Ascending aorta (tissue), 2 donors: ENCODE measurements around the gene C1QTNF1. TPM values are rescaled to one million over a fixed set of nuclear protein-coding genes. Genes with fewer than 3 reads are reported as not detected.

Experiments
- DNase-seq, 2 donors: peaks; one replicate each; pipeline ENCODE4 v3.0.0-alpha.2; 2019; ENCODE audit warnings: low spot score in 2 of 2
- H3K27ac ChIP-seq, 2 donors: fragments of 200-600 bp; sonication (generic); one replicate each; pipeline ENCODE4 v1.5.1; 2016 to 2017; ENCODE audit warnings: mild to moderate bottlenecking in 1 of 2
- H3K27me3 ChIP-seq: fragments of 200-600 bp; sonication (generic); one replicate; pipeline ENCODE4 v1.5.1; 2017
- H3K36me3 ChIP-seq, 2 donors: fragments of 200-600 bp; sonication (generic); one replicate each; pipeline ENCODE4 v1.5.1; 2016
- H3K4me1 ChIP-seq, 2 donors: fragments of 200-600 bp; sonication (generic); one replicate each; pipeline ENCODE4 v1.5.1; 2016 to 2017; ENCODE audit warnings: mild to moderate bottlenecking in 1 of 2
- H3K4me3 ChIP-seq, 2 donors: fragments of 200-600 bp; sonication (generic); one replicate each; pipeline ENCODE4 v1.5.1; 2016 to 2017; ENCODE audit warnings: mild to moderate bottlenecking in 1 of 2
- H3K9me3 ChIP-seq, 2 donors: fragments of 200-600 bp; sonication (generic); one replicate each; pipeline ENCODE4 v1.5.1; 2016
- intact Hi-C: fragments of 100-400 bp; cut with DNase I; formaldehyde crosslinking; loops from one replicate; pipeline ENCODE4 v1.15.1; 2023
- total RNA-seq: library from RNA; depleted of rRNA; stranded (reverse); fragments of >200 nt; gene quantifications from one replicate; pipeline ENCODE4 v1.1.0, GENCODE V29; 2016
- TF ChIP-seq, protein P1 (sequence below), 3 experiments: fragments of 200-600 bp in 2 of 3; fragments of 450-650 bp in 1 of 3; sonication (generic) in 2 of 3; IDR thresholded peaks; one replicate each; pipeline ENCODE4 v1.5.1; 2016 to 2019; ENCODE audit warnings: antibody characterized with exemption in 3 of 3, mild to moderate bottlenecking in 1 of 3, moderate library complexity in 1 of 3

Gene C1QTNF1
- total RNA-seq, 1 donor from 2014 or later = 435 TPM

DNA sequence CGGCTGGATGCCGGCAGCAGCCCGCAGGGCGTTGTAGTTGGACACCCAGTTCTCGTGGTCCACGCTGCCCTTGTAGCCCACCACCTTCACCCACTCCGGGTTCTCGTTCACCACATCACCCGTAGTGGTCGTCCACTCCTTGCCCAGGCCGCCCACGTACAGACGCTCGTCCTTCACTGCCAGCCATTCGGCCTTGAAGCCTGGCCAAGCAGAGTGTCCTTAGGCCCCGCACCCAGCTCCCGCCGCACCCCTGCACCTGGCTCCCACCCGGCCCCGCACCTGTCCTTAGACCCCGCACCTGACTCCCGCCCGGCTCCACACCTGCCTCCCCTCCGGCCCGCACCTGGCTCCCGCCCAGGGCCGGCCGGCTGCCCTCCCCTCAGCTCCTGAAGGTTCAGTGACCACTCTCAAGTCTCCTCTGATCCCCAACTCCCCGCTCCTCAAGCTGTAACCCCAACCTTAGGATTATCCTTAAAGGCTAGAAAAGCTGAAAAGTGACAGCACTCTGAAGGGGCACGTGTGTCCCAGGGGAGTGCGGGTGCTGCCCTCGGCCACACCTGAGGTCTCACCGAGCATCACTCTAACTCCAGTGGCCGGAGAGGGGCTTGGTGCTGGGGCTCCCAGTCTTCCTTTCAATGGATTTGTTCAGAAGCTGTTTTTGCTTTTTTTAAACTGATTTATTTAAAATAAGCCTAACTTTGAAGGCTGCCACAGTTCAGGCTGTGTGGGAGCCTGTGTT is 28.8 kb upstream of the C1QTNF1 start:
- intact Hi-C loops = no loop called here
- TF ChIP-seq, protein P1, sequence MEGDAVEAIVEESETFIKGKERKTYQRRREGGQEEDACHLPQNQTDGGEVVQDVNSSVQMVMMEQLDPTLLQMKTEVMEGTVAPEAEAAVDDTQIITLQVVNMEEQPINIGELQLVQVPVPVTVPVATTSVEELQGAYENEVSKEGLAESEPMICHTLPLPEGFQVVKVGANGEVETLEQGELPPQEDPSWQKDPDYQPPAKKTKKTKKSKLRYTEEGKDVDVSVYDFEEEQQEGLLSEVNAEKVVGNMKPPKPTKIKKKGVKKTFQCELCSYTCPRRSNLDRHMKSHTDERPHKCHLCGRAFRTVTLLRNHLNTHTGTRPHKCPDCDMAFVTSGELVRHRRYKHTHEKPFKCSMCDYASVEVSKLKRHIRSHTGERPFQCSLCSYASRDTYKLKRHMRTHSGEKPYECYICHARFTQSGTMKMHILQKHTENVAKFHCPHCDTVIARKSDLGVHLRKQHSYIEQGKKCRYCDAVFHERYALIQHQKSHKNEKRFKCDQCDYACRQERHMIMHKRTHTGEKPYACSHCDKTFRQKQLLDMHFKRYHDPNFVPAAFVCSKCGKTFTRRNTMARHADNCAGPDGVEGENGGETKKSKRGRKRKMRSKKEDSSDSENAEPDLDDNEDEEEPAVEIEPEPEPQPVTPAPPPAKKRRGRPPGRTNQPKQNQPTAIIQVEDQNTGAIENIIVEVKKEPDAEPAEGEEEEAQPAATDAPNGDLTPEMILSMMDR (IDR thresholded peaks at IDR 0.05) = no peak
- Histone ChIP-seq H3K36me3 (peaks cover 62 to 68% of the 10 kb centered on the region in 2 donors), H3K27ac (peak overlapping the region; percentile 13 to 36), H3K9me3 (no peaks in the 10 kb centered on the region), H3K4me3 (no peak overlapping the region), H3K4me1 (peaks cover 0 to 24% of the 10 kb centered on the region in 2 donors), H3K27me3 (no peaks in the 10 kb centered on the region)
- peak in 1 of 2 donors; percentile 61 for DNase-seq

DNA sequence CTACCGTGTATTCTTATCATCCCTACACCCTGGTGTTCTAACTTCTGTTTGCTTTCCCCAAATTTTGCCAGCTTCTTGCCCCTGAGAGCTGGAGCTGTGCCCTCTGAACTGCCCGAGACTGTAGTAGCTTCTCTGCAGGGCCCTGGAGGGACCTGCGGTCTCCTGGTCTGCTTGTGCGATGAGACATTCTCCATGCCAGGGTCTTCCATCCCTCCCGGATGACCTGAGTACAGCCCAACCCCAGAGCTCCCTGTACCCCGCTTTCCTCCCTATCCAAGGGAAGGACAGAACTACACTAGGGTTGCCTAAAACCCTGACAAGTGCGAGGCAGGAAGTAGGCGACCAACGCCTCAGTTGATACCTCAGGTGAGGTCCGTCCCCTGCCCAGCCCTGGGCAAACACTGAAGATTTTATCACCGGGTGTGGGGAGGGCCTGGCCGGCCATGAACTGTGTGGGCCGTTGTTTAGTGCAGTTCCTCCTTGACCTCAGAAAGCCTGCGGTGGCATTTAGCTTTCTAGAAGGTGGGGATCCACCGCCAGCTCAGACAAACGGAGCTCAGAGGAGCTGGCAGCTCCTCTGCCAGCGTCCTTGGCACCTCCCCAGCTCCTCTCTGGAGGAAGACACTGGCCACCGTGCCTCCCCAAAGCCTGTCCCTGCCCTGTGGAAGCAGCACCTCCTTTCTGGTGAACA is 28.1 kb upstream of the C1QTNF1 start:
- DNase-seq = peak in 1 of 2 donors; percentile 47
- TF ChIP-seq, protein P1 (IDR thresholded peaks at IDR 0.05) = no peak
- Histone ChIP-seq H3K4me3 (no peak overlapping the region), H3K27me3 (no peaks in the 10 kb centered on the region), H3K4me1 (peaks cover 0 to 24% of the 10 kb centered on the region in 2 donors), H3K27ac (peak overlapping the region; percentile 13 to 36), H3K36me3 (peaks cover 56 to 61% of the 10 kb centered on the region in 2 donors), H3K9me3 (no peaks in the 10 kb centered on the region)
- intact Hi-C loops = no loop called here

DNA sequence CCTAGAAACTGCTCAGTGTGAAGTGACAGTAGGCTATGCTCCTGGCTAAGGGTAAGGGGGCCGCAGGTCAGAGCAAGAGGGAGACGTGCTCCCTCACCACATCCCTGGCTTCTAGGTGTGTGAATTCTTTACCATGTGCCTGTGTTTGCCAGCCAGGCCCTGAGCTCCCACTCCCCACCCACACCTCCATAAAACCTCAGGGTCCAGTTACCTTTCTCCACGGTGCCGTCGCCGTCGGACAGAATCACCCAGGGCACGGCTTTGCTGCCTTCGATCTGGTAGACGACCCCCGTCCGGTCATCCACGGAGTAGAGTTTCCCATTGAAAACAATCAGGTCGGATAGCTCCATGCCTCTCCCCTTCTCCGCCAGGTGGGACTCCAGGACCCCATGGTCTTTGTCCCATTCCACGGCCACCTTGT is 27.2 kb upstream of the C1QTNF1 start:
- H3K36me3 ChIP-seq = peaks cover 47 to 52% of the 10 kb centered on the region in 2 donors
- TF ChIP-seq, protein P1 (IDR thresholded peaks at IDR 0.05) = no peak
- peaks cover 0 to 24% of the 10 kb centered on the region in 2 donors for H3K4me1 ChIP-seq
- H3K4me3 ChIP-seq = no peak overlapping the region
- H3K9me3 ChIP-seq = no peaks in the 10 kb centered on the region
- H3K27me3 ChIP-seq = no peaks in the 10 kb centered on the region
- no peak overlapping the region for H3K27ac ChIP-seq
- intact Hi-C loops = no loop called here
- DNase-seq = peak in 1 of 2 donors; percentile 59

DNA sequence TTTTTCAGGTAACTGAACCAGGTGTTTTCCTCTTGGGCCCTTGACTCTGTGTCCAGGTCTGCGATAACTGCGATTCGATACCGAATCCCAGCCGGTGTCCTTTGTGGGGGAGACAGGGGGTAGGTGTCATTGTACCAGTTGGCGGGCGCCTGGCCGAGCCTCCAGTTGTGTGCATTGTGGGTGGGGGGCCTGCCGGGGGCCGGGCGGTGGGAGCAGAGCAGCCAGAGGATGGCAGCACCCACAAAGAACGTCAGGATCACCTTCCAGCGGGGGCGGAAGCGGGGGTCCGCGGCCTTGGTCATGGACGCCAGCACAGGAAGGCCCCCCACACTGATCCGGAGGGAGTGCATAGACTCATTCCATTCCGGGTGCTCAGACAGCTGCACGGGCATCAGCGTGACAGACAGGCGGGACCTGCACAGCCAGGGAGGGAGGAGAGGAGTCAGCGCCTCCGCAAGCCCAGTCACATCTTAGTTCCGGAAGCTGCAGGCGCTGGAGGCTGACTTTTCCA is 26.7 kb upstream of the C1QTNF1 start:
- H3K4me3 ChIP-seq = no peak overlapping the region
- intact Hi-C loops = no loop called here
- TF ChIP-seq, protein P1 (IDR thresholded peaks at IDR 0.05) = no peak
- peak overlapping the region in 1 of 2 donors; percentile 79 for H3K27ac ChIP-seq
- H3K27me3 ChIP-seq = no peaks in the 10 kb centered on the region
- H3K4me1 ChIP-seq = peaks cover 0 to 24% of the 10 kb centered on the region in 2 donors
- H3K36me3 ChIP-seq = peaks cover 42 to 50% of the 10 kb centered on the region in 2 donors
- H3K9me3 ChIP-seq = no peaks in the 10 kb centered on the region
- DNase-seq = peak in 1 of 2 donors; percentile 58

DNA sequence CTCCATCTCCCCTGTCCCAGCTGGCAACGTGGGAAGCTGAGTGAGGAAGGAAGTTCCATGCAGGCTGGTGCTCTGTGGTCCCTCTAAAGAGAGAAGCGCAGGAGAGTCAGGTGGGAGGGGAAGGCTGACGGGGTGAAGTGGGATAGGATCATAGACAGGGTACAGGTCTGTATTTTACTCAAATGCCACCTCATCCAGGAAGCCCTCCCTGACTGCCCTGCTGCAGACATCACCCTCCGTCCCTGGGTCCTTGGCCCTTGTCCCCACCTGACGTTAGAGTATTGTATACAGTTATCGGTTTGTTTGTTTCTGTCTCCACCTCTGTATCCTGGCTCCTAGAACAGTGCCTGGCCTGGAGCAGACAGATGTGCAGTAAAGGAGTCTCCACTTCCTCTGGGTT is 26.1 kb upstream of the C1QTNF1 start:
- intact Hi-C loops = no loop called here
- Histone ChIP-seq H3K36me3 (peaks cover 37 to 46% of the 10 kb centered on the region in 2 donors), H3K4me3 (no peak overlapping the region), H3K27me3 (no peaks in the 10 kb centered on the region), H3K27ac (peak overlapping the region; percentile 67 to 79), H3K9me3 (no peaks in the 10 kb centered on the region), H3K4me1 (peaks cover 0 to 24% of the 10 kb centered on the region in 2 donors)
- DNase-seq = no peak
- TF ChIP-seq, protein P1 (IDR thresholded peaks at IDR 0.05) = no peak
